ENCODE measurements around the gene SWT1. TPM values are rescaled to one million over a fixed set of nuclear protein-coding genes. Genes with fewer than 3 reads are reported as not detected.
"Not testable (repeated sequence)": the region's sequence is repeated elsewhere in the genome, so short reads cannot be mapped to it uniquely, and the experiment has no call there.

SWT1 gene
- total RNA-seq, 1 experiment from 2014 or later: 4.9 TPM

DNA sequence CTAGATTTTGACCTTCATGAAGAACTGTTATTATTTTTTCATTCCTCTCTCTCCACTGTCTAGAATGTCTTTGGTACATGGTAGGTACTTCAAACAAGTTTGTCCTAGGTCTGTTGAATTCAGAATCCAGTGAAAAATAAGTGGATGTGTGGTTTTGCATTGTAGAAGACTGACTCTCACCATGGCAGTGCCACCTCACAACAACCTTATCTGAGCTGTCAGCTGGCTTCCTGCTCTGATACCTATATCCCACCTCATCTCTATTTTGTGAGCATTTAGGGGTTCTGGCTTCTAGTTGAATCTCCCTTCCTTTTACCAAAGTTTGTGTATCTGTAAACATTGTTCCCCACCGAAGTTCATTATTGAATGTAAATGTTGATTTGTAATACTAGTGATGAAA, 9.1 kb downstream of the SWT1 start:
- DNase-seq (ENCODE audit: extremely low read depth, low read depth): no peak

DNA sequence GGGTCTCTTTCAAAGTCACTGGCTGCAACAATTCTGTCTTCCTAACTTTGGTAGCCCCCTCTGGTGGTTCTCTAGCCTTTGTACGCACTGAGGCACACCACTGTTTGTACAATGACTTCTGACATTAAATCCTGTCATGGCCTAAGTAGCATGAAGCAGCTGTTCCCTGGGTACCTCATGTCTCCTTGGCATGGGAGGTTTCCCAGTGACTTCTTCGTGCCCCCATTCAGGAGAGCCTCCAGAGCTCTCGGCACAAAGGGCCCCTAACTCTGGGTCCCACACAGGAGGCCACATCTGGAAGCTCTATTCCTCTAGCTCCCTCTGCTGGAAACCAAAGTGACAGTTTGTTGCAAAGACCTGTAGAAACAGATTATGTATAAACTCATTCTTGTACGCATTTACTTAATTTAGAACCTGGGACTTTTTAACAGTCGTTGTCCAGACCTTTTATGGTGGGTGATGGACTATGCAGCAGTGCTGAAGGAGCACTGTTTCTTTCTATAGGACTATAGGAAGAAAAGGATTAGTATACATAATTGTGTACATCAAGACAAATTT, 13.4 kb downstream of the SWT1 start:
- peak; percentile 79 for DNase-seq (ENCODE audit: extremely low read depth, low read depth)

DNA sequence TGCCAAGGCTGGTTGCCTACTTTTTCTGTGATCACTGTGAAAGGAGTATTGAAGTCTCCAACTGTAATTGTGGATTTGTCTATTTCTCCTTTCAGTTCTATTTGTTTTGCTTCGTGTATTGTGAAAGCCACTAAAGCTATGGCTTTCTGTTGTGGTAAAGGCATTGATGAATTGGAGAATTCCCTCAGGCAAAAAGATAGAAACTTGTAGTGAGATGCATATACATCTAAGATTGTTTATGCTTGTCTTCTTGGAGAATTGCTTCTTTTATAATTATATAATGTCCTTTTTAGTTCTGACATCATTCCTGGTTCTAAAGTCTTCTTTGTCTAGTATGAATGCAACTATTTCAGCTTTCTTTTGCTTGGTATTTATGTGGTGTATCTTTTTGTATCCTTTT, 36.8 kb downstream of the SWT1 start:
- no peak for DNase-seq (ENCODE audit: extremely low read depth, low read depth)

DNA sequence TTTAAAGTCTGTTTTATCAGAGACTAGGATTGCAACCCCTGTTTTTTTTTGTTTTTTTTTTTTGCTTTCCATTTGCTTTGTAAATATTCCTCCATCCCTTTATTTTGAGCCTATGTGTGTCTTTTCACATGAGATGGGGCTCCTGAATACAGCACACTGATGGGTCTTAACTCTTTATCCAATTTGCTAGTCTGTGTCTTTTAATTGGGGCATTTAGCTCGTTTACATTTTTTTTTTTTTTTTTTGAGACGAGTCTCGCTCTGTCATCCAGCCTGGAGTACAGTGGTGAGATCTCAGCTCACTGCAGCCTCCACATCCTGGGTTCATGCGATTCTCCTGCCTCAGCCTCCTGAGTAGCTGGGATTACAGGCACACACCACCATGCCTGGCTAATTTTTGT, 41.7 kb downstream of the SWT1 start:
- DNase-seq (ENCODE audit: extremely low read depth, low read depth): not testable (repeated sequence)

DNA sequence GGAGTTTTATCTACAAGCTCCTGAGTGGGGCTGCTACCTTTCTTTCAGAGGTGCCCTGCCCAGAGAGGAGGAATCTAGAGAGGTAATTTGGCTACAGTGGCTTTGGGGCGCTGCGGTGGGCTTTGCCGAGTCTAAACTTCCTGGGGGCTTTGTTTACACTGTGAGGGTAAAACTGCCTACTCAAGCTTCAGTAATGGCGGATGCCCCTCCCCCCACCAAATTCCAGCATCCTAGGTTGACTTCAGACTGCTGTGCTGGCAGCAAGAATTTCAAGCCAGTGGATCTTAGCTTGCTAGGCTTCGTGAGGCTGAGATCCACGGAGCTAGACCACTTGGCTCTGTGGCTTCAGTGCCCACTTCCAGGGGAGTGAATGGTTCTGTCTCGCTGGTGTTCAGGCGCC, 43.9 kb downstream of the SWT1 start:
- no peak for DNase-seq (ENCODE audit: extremely low read depth, low read depth)

DNA sequence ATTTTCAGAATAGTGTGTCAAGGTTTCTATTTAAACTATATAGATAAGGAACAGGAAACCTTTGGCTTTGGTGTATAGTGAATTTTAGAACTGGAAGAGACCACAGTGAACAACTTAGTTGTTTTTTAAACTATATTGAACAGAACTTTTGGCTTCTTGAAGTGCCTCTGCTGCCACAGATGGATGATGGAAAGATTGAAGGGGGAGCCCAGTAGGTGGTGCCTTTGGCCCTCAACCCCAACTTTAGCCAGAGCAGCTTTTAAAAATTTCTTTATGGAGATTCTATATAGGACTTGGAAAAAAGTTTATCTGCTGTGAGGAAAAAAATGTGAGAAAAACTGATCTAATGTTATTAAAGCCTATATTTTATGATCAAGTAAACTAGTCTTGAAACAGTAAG, 50.2 kb downstream of the SWT1 start:
- DNase-seq (ENCODE audit: extremely low read depth, low read depth): no peak

DNA sequence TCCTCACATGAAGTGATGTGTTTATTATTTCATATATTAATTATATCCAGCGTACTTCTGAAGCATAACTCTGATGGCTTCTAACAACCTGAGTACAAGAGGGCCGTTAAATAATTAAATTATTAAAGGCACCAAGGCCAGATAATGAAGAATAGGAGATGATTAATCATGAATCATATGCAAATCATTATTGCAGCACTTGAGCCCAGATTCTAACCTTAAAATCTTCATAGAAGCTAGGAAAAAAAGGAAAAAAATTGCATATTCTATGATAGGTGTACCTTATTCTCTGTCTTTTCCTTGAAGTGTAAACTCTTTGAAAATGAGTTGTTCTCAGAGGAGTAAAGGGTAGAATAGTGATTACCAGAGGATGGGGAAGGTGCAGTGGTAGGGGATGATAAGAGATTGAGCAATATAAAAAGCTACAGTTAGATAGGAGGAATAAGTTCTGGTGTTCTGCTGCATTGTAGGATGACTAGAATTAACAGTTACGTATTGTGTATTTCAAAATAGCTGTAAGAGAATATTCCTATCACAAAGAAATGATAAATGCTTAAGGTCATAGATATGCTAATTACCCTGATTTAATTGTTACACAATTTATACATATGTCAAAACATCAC, 51.1 kb downstream of the SWT1 start:
- DNase-seq (ENCODE audit: extremely low read depth, low read depth): no peak

DNA sequence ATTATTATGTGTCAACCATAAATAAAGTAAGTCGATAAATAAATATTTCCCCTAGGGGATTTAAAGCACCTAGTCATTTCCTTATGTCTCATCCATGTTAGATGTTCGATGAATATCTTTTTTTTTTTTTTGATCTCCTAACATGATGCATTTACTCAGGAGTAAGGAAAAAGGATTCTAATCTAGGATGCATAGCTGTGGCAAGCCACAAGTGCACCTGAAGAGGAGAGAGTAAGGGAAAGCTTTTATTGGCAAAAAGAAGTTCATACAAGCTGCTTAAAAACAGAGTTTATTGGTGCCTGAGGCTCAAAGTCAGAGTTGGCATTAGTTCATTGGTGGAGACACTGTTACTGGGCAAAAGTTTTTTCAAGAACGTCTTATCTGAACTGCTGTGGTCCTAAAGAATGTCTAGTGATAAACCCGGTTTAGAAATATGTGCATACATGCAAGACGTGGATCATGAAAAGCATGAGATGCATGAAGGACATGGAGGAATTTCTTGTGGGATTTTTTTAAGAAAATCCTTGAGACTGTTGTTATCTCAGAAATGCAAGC, 51.7 kb downstream of the SWT1 start:
- DNase-seq (ENCODE audit: extremely low read depth, low read depth): no peak

DNA sequence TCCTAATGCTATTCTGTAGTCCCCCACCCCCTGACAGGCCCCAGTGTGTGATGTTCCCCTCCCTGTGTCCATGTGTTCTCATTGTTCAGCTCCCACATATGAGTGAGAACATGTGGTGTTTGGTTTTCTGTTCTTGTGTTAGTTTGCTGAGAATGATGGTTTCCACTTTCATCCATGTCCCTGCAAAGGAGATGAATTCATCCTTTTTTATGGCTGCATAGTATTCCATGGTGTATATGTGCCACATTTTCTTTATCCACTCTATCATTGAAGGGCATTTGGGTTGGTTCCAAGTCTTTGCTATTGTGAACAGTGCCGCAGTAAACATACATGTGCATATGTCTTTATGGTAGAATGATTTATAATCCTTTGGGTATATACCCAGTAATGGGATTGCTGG, 52.4 kb downstream of the SWT1 start:
- DNase-seq (ENCODE audit: extremely low read depth, low read depth): not testable (repeated sequence)

DNA sequence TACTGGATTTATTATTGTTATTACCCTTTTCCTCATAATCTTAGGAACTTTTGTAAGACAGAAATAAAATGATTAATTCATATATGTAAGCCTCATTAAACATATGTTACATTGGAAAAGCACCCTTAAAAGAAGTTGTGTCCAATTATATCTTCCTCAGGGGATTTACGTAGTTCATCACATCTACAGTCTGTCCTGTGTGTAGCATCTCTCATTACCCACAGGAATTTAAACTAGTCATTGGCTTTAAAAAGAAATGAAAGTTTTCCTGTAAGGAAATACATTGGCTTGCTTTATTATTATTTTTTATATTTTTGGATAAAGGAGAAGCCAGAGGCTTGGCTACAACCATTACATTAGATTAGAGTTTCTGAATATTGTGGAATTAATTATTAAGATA, 56.1 kb downstream of the SWT1 start:
- no peak for DNase-seq (ENCODE audit: extremely low read depth, low read depth)

DNA sequence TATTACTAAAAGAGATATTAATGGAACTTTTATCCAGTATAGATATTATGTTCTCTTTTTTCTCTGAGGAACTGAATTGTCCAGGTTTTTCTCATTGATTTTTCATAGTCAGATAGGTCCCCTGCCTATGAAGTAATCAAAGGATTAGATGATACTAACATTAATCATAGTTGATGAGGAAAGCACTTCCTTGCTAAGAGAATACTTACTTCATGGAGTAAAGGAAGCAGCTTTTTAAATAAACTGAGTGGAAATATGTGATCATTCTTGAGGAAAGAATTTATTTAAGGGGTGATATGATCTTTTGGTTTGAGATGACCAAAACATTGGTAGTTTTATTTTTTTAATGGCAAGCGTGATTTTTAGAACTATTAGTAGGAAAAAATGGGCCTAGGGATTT, 58.9 kb downstream of the SWT1 start:
- DNase-seq (ENCODE audit: extremely low read depth, low read depth): no peak

DNA sequence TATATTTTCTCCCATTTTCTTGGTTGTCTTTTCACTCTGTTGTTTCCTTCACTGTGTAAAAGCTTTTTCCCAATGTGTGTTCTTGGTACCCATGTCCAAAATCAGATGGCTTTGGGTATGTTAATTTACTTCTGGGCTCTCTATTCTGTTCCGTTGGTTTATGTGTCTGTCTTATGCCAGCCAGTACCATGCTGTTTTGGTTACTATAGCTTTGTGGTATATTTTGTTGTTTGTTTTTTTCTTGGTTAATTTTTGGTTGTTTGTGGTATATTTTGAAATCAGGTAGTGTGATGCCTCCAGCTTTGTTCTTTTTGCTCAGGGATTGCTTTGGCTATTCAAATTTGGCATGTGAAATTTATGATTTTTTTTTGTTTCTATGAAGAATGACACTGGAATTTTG, 67.2 kb downstream of the SWT1 start:
- no peak for DNase-seq (ENCODE audit: extremely low read depth, low read depth)

DNA sequence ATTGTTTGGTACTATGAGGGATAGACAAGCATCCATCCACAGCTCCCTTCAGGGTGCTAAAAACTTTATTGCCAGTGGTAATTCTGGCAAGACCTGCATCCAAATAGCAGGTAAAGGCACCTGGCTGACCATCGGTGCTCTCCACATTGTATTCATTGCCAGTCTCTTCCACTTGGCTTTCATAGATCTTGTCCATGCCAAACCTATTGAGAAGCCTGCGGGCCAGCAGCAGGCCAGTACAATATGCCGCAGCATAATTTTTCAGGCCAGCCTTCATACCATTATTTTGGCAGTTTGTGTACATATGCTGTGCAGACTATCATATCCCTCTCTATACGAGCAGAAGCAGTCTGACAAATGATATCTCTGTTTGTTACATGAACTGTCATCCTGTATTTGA, 70.2 kb downstream of the SWT1 start:
- DNase-seq (ENCODE audit: extremely low read depth, low read depth): no peak

DNA sequence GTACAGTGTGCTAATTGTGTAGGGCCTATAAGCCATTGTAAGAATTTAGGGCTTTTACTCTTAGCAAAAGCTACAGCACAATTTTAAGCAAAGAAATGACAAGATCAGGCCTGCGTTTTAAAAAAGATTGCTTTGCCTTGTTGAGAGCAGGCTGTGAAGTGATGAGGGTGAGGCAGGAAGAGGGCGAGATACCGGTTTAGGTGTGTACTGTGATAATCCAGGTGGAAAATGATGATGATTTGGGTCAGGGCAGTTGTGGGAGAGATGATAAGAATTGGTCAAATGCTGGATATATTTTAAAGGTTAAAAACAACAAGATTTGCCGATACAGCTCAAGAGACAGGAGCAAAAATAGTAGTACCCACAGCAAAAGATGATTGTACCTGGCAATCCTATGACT, 72.0 kb downstream of the SWT1 start:
- DNase-seq (ENCODE audit: extremely low read depth, low read depth): no peak

DNA sequence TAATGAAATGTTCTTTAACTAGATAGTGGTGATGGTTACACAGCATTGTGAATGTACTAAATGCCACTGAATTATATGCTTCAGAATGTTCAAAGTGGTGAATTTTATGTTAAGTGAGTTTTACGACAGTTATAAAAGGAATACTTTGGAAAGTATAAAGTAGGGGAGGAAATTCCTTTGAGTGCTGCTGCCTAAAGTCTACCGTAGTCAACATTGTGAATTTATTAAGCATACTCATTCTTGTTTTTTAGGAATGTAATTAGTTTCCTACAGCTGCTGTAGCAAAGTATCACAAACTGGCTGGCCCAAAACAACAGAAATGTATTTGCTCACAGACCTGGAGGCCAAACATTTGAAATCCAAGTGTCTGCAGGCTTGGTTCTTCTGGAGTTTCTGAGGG, 73.0 kb downstream of the SWT1 start:
- DNase-seq (ENCODE audit: extremely low read depth, low read depth): no peak

DNA sequence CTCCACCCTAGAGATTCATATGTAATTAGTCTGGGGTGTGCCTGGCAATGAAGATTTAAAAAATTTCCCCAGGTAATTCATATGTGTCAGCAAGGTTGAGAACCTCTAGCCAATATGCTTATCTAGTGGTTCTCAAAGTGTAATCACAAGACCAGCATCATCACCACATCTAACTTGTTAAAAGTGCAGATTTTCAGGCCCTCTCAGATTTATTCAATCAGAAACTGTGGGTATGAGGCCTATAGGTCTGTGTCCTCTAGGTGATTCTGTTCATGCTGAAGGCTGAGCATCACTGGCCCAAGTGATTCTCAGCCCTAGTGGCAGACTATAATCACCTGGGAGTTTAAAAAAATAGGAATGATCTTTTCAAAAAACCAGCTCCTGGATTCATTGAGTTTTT, 75.9 kb downstream of the SWT1 start:
- no peak for DNase-seq (ENCODE audit: extremely low read depth, low read depth)

DNA sequence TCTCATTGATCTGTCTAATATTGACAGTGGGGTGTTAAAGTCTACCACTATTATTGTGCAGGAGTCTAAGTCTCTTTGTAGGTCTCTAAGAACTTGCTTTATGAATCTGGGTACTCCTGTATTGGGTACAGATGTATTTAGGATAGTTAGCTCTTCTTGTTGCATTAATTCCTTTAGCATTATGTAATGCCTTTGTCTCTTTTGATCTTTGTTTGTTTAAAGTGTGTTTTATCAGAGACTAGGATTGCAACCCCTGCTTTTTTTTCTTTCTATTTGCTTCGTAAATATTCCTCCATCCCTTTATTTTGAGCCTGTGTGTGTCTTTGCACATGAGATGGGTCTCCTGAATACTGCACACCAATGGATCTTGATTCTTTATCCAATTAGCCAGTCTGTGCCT, 77.2 kb downstream of the SWT1 start:
- not testable (repeated sequence) for DNase-seq (ENCODE audit: extremely low read depth, low read depth)

DNA sequence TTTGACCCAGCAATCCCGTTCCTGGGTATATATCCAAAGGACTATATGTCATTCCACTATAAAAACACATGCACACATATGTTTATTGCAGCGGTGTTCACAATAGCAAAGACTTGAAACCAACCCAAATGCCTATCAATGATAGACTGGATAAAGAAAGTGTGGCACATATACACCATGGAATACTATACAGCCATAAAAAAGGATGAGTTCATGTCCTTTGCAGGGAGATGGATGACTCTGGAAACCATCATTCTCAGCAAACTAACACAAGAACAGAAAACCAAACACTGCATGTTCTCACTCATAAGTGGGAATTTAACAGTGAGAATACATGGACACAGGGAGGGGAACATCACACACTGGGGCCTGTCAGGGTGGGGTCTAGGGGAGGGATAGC, 80.2 kb downstream of the SWT1 start:
- not testable (repeated sequence) for DNase-seq (ENCODE audit: extremely low read depth, low read depth)

DNA sequence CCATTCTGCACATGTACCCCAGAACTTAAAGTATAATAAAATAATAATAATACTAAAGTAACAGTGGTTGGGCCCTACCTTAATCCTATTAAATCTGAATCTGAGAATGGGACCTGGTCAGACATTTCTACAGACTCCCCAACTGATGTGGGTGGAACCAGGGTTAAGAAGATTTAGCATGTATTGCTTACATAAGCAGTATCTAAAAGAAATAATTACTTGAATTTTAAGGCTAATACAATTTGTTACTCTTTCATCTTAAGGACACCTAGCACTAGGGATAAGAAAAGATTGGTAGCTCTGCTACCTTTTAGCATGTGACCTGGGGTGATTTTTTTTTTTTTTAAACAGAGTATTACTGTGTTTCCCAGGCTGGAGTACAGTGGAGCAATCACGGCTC, 80.7 kb downstream of the SWT1 start:
- no peak for DNase-seq (ENCODE audit: extremely low read depth, low read depth)

DNA sequence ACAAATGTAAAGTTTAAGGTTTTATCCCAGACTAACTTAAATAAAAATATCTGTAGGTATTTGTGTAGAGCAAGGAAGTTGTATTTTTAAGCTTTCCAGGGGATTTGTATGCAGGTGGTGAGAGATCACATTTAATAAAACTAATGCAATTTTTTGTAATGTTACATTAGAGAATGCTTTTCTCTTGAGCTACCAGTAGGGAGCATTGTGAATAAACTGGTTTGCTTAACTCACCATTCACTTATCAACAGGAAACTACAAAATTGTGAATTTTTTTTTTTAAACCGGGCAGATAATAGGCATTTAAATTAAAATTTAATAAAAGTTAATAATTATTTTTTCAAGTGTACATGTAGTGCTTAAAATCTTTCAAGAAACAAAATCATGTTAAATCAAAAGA, 81.5 kb downstream of the SWT1 start:
- DNase-seq (ENCODE audit: extremely low read depth, low read depth): peak; percentile 21

DNA sequence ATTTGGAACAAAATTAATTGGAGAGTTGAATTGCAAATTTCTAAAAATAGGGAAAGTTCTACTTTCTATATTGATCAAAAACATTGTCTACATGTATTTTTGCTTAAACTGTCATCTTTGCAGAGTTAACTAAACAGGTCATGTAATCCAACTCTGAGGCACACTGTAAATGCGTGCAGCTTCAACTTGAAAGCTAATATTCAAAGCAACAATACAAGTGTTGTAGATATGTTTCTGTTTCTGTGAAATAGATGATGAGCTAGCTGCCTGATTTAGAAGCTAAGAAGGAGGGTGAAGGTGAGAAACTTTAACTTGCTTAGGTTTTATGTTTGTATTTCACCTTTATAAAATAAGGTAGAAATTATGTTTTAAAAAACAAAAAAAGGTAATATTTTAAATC, 82.9 kb downstream of the SWT1 start:
- DNase-seq (ENCODE audit: extremely low read depth, low read depth): no peak

DNA sequence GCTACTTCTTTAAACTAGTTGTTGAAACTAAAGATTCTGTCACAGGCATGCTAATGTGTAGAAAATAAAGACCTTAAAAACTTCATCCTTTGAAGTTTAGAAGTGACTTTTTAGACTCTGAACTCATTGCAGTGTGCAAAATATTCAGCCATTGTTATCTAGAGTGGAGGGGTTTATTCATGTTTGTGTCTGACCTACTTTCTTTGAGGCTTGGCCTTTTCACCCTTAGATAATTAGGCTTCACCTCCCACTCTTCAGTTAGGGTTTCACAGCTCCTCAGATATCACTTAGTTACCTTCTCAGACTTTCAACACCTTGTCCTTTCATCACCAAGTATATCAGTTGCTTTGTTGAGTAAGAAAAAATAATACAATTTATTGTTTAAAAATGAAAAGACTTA, 84.2 kb downstream of the SWT1 start:
- DNase-seq (ENCODE audit: extremely low read depth, low read depth): no peak

Measured in NCI-H460 (cell line).